Body of pancreas (tissue), 4 donors: ENCODE measurements around the gene C1orf198.

Source experiments
- POLR2A ChIP-seq, 3 donors: fragments of 450-650 bp; IDR thresholded peaks; one replicate each; pipeline ENCODE4 v1.6.1; 2016; ENCODE audit warnings: antibody characterized with exemption in 3 of 3, mild to moderate bottlenecking in 2 of 3
- TF ChIP-seq, protein P1 (sequence below), 7 experiments: fragments of 450-650 bp in 4 of 7; fragments of 200-600 bp in 3 of 7; sonication (generic) in 3 of 7; IDR thresholded peaks; one replicate each; pipeline ENCODE4 v1.5.1; 2016 to 2019; ENCODE audit warnings: antibody characterized with exemption in 7 of 7

DNA sequence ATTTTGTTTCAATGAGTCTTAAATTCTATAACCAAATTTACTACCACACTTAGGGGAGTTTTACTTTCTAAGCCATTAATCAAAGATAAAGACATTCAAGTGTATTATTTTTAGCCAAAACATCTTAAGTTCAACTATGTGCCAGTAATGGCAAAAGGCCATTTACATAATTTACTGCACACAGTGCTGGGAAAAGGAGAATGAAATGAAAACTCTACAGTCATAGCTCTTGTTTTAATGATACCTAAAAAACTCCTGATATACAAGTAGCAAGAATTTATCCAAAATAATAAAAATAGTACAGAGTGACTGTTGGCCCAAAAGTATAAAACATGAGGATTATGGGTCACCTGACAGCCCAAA lies 42.4 kb upstream of the C1orf198 start:
- TF ChIP-seq, protein P1, sequence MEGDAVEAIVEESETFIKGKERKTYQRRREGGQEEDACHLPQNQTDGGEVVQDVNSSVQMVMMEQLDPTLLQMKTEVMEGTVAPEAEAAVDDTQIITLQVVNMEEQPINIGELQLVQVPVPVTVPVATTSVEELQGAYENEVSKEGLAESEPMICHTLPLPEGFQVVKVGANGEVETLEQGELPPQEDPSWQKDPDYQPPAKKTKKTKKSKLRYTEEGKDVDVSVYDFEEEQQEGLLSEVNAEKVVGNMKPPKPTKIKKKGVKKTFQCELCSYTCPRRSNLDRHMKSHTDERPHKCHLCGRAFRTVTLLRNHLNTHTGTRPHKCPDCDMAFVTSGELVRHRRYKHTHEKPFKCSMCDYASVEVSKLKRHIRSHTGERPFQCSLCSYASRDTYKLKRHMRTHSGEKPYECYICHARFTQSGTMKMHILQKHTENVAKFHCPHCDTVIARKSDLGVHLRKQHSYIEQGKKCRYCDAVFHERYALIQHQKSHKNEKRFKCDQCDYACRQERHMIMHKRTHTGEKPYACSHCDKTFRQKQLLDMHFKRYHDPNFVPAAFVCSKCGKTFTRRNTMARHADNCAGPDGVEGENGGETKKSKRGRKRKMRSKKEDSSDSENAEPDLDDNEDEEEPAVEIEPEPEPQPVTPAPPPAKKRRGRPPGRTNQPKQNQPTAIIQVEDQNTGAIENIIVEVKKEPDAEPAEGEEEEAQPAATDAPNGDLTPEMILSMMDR (IDR thresholded peaks at IDR 0.05), result no peak
- TF ChIP-seq POLR2A (IDR thresholded peaks at IDR 0.05), result no peak
